Stimulated activated CD8-positive, alpha-beta memory T cell treated with anti-CD3 and anti-CD28 coated beads, Interleukin-2, amount 100 ng/mL, for 1 hour (primary cell): ENCODE results near the gene CD4.
"Not testable (repeated sequence)": the region's sequence is repeated elsewhere in the genome, so short reads cannot be mapped to it uniquely, and the experiment has no call there.

Experiments used
- DNase-seq, 2 donors: peaks; one replicate each; pipeline ENCODE4 v3.0.0-alpha.2; 2020; ENCODE audit warnings: low read depth in 2 of 2

Gene CD4

DNA sequence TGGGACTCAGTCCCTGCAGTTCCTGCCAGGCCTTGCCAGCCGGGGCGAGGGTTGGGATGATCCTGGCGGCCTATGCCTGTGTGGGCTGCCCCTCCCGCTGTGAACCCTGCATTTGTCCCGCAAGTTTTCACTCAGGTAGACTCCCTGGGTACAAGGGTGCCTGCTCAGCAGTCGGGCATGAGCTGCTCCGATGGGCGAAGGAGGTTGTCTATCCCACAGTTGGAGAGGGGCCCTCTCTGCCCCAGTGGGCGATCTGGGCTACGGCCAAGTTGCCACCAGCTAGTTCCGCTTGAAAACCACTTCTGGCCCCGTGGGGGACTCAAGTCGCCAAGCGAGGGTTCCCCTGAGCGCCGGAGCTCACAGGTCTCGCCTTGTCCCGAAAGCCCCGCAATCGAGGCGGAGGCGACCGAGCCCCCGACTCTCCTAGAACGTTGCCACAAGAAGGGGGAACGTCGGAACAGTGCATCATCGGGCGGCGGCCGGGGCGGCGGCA is 77.6 kb downstream of the CD4 start:
- DNase-seq: no peak

DNA sequence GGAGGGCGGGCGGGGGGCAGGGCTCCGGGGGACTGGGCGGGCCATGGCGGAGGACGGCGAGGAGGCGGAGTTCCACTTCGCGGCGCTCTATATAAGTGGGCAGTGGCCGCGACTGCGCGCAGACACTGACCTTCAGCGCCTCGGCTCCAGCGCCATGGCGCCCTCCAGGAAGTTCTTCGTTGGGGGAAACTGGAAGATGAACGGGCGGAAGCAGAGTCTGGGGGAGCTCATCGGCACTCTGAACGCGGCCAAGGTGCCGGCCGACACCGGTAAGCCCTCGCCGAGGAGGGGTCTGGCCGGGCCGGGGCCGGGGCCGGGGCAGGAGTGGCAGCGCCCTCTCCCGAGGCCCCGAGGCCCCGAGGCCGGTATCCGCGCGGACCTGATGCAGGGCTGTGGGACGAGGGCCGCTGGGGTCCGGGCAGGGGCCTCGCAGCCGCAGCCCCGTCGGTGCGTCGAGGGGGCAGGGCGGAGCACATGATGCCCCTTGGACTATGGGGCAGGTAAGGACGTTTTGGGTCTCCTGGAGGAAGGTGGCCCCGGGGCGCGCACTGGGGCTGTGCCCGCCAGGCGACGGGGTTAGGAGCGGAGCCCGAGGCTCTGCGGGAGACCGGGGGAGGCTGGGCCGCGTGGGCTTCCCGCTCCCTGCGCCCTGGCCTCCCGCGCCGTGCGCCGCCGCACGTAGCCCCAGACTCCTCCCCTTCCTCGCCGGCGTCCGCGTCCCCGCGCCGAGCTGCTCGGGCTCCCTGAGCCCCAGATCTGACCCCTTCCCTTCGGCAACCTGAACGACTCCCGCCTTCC is 78.3 kb downstream of the CD4 start, which contains the start of gene TPI1:
TPI1 (plus strand) TSS at position 119 of the 798 bp plus-strand sequence; CDS start at position 155, 36 bp downstream.
- DNase-seq: peak; percentile 53 to 76

DNA sequence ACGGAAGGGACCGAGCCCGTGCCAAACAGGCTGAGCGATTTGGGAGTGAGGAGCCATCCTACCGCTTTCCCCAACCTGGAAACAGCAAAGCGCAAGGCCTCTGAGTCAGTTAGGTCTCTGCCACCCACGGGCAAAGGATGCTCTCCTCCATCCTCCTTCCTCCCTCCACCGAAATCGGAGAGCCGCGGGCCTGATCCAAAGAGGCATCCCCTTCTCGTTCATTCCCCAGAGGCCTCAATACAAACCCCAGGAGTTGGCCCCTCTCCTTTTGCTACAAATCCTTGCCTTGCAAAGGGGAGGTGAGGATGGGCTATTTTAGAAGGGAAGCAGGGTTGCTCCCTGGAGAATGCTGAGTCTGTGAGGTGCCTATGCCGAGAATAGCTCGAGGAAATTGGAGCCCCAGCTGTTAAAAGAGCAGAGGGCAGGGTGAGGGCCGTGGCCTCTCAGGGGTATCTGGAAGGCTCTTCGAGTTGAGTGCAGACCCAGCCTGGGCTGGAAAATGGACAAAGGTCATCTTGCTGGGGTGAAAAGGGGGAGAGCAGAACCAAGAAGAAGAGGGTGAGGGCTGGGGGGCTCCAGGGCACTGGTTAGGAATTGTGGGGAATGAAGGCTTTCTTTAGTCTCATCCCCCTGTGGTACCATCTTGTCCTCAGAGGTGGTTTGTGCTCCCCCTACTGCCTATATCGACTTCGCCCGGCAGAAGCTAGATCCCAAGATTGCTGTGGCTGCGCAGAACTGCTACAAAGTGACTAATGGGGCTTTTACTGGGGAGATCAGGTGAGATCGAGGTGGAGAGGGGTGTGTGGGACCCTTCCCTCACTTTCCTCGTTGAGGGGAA is 79.1 kb downstream of the CD4 start:
- DNase-seq: no peak

DNA sequence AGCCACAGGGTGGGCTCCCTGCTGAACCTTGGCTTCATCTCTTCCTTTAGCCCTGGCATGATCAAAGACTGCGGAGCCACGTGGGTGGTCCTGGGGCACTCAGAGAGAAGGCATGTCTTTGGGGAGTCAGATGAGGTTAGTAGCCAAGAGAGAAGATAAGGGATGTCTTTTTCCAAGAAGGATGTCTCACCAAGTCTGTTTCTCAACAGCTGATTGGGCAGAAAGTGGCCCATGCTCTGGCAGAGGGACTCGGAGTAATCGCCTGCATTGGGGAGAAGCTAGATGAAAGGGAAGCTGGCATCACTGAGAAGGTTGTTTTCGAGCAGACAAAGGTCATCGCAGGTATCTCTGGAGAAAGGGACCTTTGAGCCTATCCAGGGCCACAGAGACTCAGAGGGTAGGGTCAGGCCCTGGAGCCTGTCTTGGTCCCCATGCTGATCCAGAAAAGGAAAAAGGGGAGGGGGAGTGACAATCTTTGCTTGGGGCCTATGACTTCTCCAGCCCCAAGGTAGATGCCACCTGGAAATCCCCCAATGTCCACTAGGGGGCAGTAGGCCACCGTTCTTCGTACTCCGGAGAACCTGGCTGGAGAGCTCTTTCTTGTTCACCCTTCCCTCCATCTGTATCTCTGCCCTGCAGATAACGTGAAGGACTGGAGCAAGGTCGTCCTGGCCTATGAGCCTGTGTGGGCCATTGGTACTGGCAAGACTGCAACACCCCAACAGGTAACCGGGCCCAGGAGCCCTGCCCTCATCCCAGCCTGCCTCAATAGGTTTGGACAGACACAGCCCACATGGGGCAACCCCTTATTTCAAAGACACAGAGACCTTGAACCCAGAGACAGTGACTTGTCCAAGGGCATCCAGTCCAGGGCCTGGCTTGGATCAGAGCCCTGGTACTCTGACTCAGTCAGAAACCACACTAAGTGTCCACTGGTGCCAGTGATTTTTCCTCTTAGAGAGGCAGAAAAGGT is 80.0 kb downstream of the CD4 start:
- DNase-seq: peak; percentile 71 to 78

DNA sequence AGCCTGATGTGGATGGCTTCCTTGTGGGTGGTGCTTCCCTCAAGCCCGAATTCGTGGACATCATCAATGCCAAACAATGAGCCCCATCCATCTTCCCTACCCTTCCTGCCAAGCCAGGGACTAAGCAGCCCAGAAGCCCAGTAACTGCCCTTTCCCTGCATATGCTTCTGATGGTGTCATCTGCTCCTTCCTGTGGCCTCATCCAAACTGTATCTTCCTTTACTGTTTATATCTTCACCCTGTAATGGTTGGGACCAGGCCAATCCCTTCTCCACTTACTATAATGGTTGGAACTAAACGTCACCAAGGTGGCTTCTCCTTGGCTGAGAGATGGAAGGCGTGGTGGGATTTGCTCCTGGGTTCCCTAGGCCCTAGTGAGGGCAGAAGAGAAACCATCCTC is 81.0 kb downstream of the CD4 start:
- not testable (repeated sequence) for DNase-seq
